Measurements from ENCODE around the gene HOOK1. TPM values are rescaled to one million over a fixed set of nuclear protein-coding genes. Genes with fewer than 3 reads are reported as not detected.

HOOK1 gene
- total and polyA plus RNA-seq, 2 experiments from 2014 or later, result 10.4 to 12.9 TPM

DNA sequence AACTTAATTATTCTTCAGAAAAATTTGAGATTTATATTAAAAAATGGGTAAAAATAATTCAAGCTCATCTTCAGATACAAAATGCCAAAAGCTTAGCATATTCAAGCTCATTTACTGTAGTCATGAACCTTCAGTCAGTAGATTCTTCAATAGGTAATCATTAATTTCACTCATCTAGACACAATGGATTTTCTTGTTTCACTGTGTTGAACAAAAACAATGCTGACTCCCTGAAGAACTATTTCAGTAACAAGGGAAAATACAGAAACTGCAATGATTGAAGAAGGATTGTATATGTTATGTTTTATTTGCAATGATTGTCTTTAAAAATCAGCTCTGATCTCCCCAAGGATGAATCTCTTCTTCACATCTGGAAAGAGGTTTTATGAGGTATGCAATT, 9.2 kb upstream of the HOOK1 start:
- Histone ChIP-seq H3K4me1 (ENCODE audit: low read depth) (peaks cover 6% of the 10 kb centered on the region), H3K4me3 (no peak overlapping the region), H3K27me3 (no peaks in the 10 kb centered on the region), H3K36me3 (no peaks in the 10 kb centered on the region), H3K27ac (no peak overlapping the region), H3K9me3 (ENCODE audit: low read depth) (no peaks in the 10 kb centered on the region)
- DNase-seq (ENCODE audit: low read depth in 1 of 2, low spot score in 1 of 2), result no peak
- no peak for TF ChIP-seq CTCF (IDR thresholded peaks at IDR 0.05; ENCODE audit: low read depth, low read length)

- Histone ChIP-seq H3K9me3 (ENCODE audit: low read depth) (no peaks in the 10 kb centered on the region), H3K36me3 (no peaks in the 10 kb centered on the region), H3K4me1 (ENCODE audit: low read depth) (peaks cover 35% of the 10 kb centered on the region), H3K4me3 (peak overlapping the region; percentile 85), H3K27ac (no peak overlapping the region), H3K27me3 (no peaks in the 10 kb centered on the region)
- TF ChIP-seq CTCF (IDR thresholded peaks at IDR 0.05; ENCODE audit: low read depth, low read length), result no peak
- DNase-seq (ENCODE audit: low read depth in 1 of 2, low spot score in 1 of 2), result peak; percentile 4 to 95
Measured at GRCh38 chr1:59814180-59814900, 409 bp upstream of the HOOK1 start.

- Histone ChIP-seq H3K4me3 (peak overlapping the region; percentile 85), H3K4me1 (ENCODE audit: low read depth) (peaks cover 40% of the 10 kb centered on the region), H3K36me3 (no peaks in the 10 kb centered on the region), H3K9me3 (ENCODE audit: low read depth) (no peaks in the 10 kb centered on the region), H3K27me3 (no peaks in the 10 kb centered on the region), H3K27ac (no peak overlapping the region)
- TF ChIP-seq CTCF (IDR thresholded peaks at IDR 0.05; ENCODE audit: low read depth, low read length), result no peak
- no peak for DNase-seq (ENCODE audit: low read depth in 1 of 2, low spot score in 1 of 2)
Measured at GRCh38 chr1:59815892-59816291, 1.1 kb downstream of the HOOK1 start.

- Histone ChIP-seq H3K36me3 (no peaks in the 10 kb centered on the region), H3K27me3 (no peaks in the 10 kb centered on the region), H3K27ac (no peak overlapping the region), H3K4me3 (peak overlapping the region; percentile 85), H3K9me3 (ENCODE audit: low read depth) (no peaks in the 10 kb centered on the region), H3K4me1 (ENCODE audit: low read depth) (peaks cover 40% of the 10 kb centered on the region)
- no peak for TF ChIP-seq CTCF (IDR thresholded peaks at IDR 0.05; ENCODE audit: low read depth, low read length)
- no peak for DNase-seq (ENCODE audit: low read depth in 1 of 2, low spot score in 1 of 2)
Measured at GRCh38 chr1:59816318-59816878, 1.6 kb downstream of the HOOK1 start.

GRCh38 chr1:59819566-59820438, 5.1 kb downstream of the HOOK1 start:
- Histone ChIP-seq H3K4me3 (no peak overlapping the region), H3K27me3 (no peaks in the 10 kb centered on the region), H3K4me1 (ENCODE audit: low read depth) (peaks cover 40% of the 10 kb centered on the region), H3K9me3 (ENCODE audit: low read depth) (no peaks in the 10 kb centered on the region), H3K27ac (no peak overlapping the region), H3K36me3 (no peaks in the 10 kb centered on the region)
- no peak for TF ChIP-seq CTCF (IDR thresholded peaks at IDR 0.05; ENCODE audit: low read depth, low read length)
- no peak for DNase-seq (ENCODE audit: low read depth in 1 of 2, low spot score in 1 of 2)

All from cardiac muscle cell (in vitro differentiated cells and primary cell).